HL-60/S4 treated with phorbol 12-myristate 13-acetate at 8.2 ng/mL for 4 days and 3 days (cell line): ENCODE data around the gene RASSF10.

ENCODE experiments used
- in situ Hi-C: fragments of 300-500 bp; cut with MboI; formaldehyde crosslinking; loops from 2 replicates; pipeline ENCODE4 v1.15.0; 2022; ENCODE audit warnings: low sequenced_read_pairs

Gene RASSF10

DNA sequence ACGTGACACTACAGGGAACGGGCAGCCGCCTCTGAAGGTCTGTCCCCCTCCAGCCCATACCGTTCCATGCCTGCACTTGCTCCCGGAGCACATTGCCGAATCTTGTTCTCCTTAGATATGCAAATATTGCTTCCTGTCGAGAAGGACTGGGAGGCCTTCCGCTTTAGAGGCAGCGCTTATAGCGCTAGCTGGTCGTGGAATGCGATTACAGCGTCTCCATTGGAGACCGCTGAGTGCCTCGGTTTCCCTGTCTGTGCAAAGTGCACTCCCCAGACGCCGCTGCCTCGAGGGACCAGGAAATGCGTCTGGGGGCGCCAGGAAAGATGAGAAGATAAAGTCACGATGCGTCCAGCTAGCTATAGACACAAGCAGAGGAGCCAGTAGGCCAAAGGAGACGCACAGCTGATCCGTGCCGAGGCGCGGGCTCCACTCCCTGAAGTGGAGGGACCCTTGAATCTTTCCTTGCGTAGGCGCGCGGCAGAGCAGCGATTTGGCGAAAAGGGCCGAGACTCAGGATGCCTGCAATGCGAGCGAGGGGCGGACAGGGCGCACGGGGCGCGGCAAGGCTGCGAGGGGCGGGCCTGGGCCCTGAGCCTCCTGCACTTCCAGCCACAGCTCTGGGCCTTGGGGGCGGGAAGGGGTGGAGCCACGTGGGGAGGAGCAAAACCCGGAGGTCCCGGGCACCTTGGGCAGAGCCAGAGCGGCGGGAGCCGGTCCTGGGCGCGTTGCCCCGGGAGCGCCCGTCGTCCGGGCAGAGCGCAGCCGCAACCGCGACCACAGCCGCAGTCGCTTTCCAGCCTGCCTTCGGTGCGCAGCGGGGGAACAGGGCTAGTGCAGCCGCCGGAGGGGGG is at the start of gene RASSF10:
Gene RASSF10 (plus strand): TSS at position 692 of the 851 bp plus-strand sequence. CDS start 261 bp downstream, outside the sequence.
- in situ Hi-C loops, result no loop called here

DNA sequence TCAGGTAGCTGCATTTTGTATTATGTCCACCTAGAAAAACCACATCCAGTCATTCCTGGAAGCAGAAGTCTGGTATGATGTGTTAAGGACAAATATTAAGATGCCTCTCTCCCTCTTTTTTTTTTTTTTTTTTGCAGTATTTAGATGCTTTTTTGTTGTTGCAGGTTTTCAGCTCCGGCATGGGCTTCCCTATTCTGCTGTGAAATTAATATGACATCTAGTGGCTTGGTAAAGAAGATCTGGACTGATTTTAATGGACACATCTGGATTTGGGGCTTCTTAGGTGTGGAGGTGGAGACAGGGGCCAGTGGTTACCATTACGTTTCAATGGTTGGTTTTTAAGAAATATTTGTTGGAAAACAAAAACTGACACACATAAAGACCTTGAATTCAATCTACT is 47.5 kb upstream of the RASSF10 start:
- in situ Hi-C loops, result no loop called here

DNA sequence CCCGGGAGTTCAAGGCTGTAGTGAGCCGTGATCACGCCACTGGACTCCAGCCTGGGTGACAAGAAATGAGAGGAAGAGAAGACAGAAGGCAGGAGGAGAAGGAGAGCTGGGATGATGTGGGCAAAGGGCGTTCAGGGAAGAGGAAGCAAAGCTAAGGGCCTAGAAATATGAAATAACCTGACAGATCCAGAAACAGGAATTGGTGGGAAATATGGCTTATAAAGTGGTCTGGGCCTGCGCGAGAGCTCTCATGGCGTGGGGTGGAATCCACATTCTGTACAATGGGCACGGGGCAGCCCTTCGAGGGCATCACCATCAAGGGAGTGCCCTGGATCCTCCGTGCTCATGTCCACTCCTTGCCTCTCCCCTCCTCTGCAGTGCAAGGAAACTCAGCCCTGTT is 46.8 kb upstream of the RASSF10 start:
- in situ Hi-C loops, result no loop called here

DNA sequence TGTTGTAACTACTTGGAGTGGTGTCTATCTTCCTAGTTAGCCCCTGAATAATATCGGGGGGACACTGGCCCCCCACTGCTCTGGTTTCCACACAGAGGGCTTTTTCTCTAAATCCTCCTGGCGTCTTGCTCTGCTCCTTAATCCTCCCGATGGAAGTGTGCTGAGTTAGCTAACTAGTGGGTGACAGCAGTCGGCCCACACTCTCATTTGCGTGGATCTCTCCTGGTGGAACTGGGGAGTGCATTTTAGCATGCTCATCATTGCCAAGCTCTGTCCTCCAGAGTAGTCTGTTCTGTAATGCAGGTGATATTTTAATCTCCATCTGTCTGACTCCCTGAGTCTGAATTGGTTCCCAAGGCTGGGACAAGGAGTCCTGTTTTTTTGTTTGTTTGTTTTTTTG is 46.1 kb upstream of the RASSF10 start:
- in situ Hi-C loops, result no loop called here

DNA sequence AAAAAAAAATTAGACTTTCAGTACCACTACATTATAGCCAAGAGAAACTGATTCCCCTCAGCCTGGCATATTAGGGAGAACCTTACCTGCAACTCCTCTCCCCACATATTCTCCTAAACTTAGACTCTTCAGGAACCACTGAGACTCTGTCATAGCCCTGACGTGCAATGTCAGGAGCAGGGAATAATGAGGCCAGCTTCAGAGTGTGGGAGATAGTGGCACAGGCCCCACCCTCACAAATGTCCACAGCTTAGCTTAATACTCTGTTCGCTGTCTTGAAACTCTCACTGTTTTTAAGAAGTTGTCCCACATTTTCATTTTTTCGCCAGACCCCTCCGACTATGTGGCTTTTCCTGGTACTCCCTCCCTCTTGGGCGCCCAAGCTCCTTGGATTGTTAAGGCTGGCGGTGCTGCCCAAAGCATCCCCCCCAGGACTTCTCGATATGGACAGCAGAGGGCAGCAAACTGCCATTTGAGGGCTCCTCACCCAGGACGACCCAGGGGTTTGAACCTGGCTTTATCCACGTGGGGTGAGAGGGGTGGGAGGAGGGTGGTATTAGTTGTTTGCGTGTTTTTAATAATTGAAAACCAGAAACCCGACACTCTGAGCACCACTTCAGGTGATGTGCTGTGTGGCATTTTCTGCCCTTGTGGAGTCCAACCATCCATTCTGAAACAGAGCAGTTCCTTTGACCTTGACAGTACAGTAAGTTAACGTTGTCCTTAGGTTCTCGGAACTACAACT is 45.2 kb upstream of the RASSF10 start:
- in situ Hi-C loops, result no loop called here

DNA sequence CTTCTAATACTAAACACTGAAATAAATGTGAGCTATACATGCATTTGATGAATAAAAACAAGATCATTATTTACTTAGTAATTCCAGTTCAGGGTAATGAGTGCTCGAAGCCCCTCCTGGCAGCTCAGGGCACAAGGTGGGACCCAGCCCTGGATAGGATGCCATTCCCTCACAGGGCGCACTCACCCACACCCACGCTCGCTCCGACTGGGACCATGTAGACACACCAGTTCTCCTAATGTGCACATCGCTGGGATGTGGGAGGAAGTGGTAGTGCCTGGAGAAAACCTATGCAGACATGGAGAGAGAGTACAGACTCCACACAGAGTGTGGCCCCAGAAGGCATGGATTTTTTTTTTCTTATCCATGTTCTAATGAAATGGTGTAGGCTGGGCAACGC is 44.5 kb upstream of the RASSF10 start:
- in situ Hi-C loops, result no loop called here

DNA sequence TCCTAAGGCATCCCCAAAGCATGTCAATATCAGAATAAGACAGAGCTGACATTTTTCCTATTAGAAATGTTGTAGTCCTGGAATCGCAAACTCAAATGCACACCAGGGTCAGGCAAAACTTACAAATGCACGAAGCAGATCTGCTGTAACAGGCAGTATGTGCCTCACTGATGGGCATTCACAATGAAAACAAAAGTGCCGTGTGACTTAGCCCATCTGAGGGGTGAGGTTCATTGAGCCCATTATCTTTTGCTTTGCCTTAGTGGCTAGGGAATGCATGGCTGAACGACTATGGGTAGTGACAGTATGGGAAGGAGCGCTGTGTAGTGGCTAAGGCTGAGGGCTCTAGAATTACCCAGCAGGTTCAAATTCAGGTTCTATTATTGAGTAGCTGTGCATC is 43.1 kb upstream of the RASSF10 start:
- in situ Hi-C loops, result no loop called here

DNA sequence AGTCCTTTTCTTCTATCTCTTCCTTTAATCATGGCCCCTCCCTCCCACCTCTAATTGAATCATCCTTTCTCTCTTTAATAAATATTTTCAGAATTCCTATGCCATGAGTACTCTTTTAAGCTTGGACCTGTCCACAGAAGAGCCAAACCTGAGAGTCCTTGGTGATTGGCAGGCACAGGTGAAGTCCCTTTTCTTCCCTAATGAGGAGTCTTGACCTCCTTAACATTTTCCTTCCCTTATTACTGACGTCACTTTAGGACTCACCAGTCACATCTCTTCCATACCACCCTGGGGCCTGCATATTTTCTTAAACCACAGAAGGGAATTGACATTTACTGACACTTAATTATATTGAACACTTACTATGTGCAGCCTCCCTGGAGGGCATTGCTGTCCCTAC is 41.0 kb upstream of the RASSF10 start:
- in situ Hi-C loops, result no loop called here

DNA sequence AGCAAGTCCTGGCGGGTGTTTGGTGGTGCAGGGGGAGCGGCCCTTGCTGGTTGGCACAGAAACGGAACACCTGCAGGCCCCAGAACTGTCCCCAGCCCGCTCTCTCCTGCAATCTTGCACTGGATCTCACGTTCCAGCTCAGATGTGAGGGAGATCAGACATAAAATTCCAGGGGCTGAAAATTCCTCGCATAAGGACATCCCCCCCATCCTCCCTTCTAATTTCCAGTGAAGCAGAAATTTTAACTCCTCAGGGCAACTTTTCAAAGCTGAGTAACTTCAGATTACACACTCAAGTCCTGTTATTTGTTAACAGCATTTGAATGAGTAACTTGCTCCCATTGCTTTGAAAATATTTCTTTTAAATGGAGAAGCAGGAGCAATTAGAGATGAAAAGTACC is 40.3 kb upstream of the RASSF10 start:
- in situ Hi-C loops, result no loop called here

DNA sequence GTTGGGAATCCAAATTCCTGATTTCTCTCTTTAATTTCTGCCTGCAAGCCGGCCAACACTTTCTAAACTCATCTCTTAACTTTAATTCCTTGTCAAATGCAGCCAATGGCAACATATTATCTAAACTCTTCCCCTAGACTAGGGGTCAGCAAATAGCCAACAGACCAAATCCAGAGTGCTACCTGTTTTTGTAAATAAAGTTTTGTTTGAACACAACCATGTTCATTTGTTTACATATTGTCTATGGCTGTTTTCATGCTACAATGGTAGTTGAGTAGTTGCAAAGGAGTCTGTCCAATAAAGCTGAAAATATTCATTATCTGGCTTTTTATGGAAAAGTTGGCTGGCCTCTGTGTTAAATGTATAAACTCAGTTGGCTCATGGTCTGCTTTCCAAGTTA is 37.2 kb upstream of the RASSF10 start:
- in situ Hi-C loops, result no loop called here

DNA sequence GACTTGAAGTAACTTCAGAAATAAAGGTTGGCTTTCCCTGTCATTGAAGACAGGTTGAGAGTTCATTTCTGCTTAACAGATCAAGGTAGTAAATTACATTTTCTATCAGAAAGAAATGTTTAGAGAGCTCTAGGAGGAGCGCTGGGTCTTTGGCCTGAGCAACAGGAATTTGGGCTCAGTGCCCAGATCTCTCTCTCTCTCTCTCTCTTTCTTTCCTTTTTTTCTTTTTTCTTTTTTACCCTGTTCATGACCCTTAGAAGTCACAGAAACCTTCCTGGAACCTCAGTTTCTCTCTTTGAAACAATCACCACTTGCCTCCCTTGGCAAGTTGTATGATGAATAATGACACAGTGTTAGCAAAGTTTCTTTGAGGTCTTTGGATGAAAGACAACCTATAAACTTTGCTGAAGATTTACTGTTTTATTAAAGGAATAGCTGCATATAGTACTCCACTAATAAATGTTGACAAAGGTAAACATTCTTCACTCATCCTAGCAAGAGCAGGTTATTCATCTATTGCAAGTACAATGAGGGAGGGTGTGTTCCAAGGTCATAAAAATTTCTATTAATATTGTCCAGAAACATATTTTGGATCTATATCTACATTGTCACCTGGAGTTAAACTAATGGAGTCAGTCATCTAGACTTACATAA is 35.5 kb upstream of the RASSF10 start:
- in situ Hi-C loops, result no loop called here

DNA sequence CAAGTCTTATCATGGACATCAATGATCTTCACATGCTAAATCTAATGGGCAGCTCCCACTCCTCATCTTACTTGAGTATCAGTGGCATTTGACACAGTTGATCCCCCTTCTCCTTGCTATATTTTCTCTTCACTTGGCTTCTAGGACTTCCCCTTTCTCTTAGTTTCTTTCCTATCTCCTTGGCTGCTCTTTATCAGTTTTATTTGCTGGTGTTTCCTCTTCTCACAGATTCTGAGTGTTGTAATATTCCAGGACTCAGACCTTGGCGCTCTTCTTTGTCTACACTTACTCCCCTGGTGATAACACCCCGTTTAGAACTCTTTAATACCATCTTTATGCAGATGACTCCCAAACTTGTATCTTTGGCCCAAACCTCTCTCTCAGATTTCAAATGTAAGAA is 33.9 kb upstream of the RASSF10 start:
- in situ Hi-C loops, result no loop called here

DNA sequence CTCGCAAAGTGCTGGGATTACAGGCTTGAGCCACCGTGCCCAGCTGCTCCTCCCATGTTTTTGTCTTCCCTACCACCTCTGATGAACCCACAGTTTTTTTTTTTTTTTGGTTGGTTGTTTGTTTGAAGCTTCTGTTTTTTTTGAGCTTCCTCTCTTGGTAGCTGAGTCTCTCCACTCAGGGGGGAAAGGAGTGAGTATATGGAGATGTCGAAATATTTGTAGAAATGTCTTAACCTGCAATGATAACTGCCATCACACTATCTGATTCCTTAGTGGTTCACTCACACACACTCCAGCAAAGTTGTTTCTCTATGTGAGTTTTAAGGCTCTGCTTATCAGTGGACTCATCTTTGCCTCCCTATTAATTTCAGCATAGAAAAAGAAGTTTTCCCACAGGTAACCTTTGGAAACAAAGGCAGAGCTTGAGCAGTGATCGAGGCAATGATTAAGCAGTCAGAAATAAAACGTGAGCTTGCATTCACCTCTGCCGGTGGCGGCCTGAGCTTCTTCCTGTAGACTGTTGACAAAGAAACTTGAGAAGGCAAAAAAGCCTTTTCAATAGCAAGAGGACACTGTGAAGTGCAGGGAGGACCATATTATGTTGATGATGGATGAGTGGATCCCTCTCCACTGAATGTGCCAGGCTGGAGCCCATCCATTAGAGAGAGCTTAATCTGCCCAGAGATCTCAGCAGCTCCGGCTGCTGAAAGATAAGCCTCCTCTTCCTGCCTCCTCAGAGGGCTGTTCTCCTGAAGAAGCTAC is 29.0 kb upstream of the RASSF10 start:
- in situ Hi-C loops, result no loop called here

DNA sequence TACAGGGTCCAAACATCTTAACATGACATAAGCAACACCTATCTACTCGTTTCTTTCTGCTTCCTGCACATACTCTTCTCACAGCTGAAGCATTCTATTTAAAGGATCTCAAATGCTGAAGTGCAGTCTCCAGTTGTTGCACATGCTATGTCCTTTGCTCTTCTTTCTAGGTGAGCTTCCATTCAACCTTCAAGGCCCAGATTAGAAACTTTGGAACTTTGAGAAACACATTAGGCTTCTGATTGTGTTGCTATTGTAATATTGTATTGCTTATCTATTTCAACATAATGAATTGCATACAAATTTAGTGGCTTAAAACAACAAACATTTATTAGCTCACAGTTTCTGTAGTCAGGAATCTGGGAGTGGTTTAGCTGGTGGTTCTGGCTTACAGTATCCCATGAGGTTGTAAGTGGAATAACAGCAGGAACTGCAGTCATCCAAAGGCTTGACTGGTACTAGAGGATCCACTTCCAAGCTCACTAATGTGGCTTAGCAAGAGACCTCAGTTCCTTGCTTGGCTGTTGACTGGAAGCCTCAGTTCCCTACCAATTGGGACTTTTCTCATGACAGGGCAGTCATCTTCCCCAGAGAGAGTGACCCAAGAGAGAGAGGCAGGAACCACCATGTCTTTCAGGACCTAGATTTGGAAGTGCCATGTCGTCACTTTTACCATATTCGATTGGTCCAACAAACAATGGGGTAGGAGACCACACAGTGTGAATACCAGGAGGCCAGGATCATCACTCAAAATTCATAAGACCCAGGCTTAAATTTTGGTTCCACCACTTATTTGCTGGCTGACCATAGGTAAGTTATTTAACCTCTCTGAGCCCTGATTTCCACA is 27.2 kb upstream of the RASSF10 start:
- in situ Hi-C loops, result no loop called here

DNA sequence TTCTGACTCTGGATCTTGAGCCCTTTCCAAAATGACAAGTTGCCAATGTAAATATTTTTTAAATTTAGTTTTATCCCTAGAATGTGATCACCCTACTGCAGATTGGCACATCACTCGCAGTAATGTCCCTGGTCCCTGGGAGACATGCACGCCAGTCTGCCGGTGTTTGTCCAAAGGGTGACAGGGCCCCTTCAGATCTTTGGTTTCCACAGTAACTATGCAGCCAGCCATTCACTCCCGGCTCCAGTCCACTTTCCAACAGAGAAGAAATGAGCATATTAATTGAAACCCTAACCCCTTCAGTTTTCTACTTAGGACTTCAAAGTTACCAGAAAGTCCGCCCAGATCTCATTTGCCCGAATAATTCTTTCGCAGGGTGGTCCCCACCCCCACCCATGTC is 25.8 kb upstream of the RASSF10 start:
- in situ Hi-C loops, result no loop called here

DNA sequence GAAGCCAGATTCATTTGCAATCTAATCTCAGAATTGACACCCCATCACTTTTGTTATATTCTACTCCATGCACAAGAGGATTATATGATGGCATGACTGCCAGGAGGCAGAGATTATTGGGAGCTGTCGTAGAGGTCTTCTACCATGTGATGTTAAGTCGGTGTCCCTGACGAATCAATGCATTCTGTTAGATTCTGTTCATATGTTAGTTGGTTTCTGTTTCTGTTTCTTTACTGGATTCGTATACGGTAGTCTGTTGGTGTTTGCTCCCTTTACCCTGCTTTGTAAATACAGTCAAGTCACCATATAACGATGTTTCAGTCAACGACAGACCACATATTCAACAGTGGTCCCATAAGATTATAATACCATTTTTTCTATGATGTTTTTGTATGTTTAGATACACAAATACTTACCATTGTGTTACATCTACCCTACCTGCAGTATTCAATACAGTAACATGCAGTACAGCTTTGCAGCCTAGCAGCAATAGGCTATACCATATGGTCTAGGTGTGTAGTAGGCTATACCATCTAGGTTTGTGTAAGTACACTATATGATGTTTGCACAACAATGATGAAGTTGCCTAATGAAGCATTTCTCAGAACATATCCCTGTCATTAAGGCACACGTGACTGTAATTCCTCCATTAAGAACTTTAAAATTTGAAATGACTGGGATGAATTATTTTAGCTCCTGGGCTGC is 22.8 kb upstream of the RASSF10 start:
- in situ Hi-C loops, result no loop called here

DNA sequence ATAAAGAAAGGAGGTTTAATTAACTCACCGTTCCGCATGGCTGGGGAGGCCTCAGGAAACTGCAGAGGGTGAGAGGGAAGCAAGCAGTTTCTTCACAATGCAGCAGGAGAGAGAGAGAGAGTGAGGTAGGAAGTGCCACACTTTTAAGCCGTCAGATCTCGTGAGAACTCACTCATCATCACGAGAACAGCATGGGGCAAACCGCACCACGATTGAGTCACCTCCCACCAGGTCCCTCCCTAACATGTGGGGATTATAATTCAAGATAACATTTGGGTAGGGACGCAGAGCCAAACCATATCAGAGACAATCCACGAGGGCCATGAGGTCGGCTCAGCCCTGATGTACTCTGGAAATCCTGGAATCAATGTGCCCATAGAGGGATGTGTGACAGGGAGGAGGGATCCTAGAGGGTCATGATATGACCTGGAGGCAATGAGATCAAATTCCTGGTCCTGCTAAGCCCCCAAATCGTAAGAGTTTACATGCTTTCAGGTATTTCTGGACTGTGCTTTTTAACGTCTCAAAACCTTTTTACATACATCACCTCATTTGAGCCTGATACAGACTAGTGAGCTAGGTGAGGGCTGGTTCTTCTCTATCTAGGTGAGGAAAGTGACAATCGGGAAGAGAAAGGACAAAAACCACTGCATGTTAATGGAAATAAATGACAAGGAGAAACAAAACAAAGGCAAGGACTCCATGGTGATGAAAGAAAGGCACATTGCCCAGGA is 19.5 kb upstream of the RASSF10 start:
- in situ Hi-C loops, result no loop called here

DNA sequence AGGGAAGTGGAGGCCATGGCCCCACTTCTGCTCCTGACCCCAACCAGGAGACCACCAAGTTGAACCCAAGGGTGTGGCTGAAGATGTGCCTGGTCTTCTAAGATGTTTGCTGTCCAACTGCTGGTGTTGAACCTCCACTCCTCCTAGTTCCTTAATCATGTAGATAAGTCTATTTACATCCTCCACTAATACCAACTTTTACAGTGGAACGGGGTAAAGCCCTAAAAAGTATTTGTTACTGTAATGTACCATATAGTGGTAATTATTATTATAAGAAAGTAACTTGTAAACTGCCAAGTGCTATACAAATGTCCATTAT is 19.0 kb upstream of the RASSF10 start:
- in situ Hi-C loops, result no loop called here

DNA sequence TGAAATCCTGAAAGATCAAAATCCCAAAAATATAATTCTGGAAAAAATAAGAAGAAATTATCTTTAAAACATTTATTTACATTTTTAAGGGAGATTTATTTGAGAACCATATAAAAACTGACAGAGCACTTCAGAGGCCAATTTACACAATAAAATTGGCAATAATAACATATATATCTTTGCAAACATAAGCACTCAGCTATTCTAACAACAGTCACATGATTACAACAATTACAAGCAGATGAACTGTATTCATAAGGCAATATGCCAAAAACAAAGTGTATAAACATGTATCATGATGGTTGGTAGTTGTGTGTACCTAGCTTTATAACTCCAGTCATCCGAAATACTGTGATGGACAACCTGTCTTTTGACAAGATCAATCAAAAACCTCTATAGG is 17.7 kb upstream of the RASSF10 start:
- in situ Hi-C loops, result no loop called here
